HG02885 (cell line): Measurements from ENCODE around the gene ZNF503.
A peak's percentile ranks its signal among the peaks of the same experiment; 100 is the strongest.

Experiments
- ATAC-seq: cut with Tn5 transposase; IDR thresholded peaks from one replicate; pipeline ENCODE4 v1.9.1; 2021; ENCODE audit warnings: mild to moderate bottlenecking; ENCODE audit not compliant: unreplicated experiment, poor library complexity

Gene ZNF503

DNA sequence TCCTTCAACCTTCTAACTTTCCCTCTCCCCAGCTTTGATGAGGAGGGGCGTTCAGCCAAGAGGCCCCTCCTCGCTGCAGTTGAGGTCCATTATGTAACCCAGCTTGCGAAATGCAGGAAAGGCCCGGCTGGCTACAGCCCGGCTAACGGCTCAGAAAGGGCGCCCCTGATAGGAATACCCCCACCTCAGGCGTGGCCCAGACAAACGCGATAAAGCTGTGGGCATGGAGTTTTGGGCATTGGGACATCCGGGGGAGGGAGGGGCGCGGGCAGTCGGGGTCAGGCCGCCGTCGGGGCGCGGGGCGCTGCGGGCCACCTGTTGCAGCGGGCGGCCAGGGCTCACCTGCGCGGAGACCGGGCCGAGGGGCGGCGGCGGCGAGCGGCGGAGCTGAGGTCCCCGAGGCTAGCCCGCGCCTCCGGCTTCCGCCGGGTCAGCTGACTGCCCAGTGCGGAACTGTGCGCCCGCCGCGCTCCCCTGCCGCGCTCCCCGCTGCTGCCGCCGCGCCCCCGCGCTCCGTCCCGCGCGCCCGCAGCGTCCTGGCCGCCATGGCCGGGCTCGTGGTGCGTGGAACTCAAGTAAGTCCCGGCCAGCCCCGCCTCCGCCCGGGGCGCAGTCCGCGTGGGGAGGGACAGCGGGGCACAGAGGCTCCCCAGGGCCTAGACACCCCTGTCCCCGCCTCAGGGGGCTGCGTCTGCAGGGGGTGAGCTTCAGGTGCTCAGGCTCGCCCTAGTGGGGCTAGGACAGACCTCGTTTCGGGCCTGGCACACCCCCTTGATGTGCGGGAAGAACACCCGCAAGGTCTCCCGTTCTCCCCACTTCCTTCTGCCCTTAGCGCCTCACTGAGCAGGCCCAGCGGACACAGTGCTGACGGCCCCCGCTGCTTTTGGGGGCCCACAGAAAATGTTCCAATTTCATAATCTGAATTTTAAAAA lies 29.9 kb upstream of the ZNF503 start, which contains the start of gene LRMDA:
Gene LRMDA, plus strand, starts transcription at position 445 of the 932 bp plus-strand sequence.
- no peak for ATAC-seq

GRCh38 chr10:75430000-75430763 lies 28.6 kb upstream of the ZNF503 start:
- no peak for ATAC-seq

DNA sequence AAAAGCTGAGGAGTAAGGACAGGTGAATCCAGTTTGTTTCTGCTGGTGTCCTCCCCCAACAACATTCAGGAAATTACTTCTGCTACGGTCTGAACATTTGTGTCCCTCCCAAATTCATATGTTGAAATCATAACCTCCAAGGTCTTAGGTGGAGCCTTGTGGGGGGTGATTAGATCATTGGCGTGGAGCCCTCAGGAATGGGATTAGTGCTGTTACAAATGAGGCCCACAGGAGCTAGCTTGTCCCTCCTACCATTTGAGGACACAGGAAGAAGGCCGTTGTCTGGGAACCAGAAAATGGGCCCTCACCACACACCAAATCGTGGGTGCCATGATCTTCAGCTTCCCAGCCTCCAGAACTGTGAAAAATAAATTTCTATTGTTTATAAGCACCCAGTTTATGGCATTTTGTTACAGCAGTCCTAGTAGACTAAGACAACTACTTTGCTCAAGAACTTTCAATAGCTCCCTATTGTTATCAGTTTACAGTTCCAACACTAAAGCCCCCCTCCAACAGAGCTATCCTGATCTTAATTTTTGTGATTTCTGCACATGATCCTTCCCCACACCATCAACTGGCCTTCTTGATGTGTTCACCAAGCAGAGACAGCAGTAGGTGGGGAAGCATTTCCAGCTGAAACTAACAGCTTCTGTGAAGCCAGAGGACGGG lies 27.7 kb upstream of the ZNF503 start:
- no peak for ATAC-seq

DNA sequence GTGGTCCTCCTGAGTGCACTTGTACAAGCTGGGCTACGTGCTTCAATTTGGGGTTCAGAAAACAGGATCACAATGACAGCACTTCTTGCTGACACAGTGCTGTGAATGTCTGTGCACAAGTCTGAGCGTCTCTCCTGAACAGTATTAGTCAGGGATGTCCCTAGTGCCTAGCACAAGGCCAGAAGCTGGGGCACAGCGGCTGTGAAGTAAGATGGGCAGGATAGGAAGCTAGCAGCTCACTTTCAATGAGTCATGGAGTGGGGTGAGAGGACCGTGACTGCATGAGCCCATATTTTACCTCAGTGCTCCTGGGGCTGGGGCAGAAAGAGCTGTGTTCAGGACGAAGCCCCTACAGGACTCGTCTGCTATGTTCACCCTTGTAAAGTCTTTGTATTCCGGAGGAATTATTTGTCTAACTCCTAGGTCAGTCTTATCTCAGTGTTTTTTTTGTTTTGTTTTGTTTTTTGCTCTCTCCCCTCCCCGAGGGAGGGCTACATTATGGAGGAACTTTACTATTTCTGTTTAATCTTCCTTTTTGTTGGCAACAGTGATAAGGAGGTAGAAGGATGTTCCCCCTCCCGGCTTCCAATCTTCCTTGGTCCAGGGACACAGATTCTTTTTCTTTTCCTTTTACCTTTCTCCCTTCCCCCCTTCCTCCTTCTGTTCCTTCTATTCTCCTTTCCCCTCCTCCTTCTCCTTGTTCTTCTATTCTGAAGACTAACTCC lies 27.0 kb upstream of the ZNF503 start:
- ATAC-seq, result no peak

GRCh38 chr10:75427951-75428350 lies 26.4 kb upstream of the ZNF503 start:
- no peak for ATAC-seq

DNA sequence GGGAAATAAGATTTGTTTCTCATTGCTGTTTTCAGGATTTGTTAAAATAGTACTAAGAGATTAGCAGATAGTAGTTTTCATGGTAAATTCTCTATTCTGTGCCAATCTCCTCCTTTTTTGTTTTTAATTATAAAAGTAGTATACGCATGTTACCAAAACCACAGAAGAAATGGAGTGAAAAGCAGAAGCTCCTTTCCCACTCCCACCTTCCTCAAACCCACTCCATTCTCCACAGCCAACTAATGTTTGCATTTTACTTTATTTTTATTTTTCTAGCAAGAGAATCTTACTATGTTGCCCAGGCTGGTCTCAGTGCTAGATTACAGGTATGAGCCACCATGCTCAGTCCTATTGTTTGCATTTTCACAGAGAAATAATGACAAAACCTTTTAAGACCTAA lies 25.3 kb upstream of the ZNF503 start:
- ATAC-seq, result no peak

DNA sequence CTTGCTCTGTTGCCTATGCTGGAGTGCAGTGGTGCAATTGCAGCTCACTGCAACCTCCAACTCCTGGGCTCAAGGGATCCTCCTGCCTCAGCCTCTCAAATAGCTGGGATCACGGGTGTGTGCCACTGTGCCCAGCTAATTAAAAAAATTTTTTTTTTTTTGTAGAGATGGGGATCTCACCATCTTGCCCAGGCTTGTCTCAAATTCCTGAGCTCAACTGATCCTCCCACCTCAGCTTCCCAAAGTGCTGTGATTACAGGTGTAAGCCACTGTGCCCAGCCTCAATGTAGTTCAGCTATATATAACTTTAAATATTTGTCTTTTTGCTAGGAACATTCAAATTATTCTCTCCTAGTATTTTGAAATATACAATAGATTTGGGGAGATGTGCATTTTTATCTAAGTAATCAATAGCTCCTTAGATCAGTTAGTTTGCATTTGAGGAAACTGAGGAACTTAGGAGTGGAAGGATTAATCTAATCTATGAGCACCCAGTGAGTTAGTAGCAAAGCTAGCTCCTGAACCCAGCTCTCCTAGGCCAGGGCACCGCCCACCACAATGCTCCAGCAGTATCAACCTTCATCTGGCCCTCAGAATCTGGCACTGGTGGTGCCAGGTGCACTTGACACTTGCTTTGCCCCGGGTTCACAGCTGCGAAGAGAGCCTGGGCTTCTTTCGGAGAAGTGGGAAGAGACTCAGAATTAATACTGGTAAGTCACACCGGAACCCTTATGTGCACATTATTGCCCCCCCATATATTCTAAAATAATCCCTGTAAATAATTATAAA lies 23.9 kb upstream of the ZNF503 start:
- ATAC-seq, result no peak

- no peak for ATAC-seq
These were observed 23.0 kb upstream of the ZNF503 start for GRCh38 chr10:75424571-75424970.

DNA sequence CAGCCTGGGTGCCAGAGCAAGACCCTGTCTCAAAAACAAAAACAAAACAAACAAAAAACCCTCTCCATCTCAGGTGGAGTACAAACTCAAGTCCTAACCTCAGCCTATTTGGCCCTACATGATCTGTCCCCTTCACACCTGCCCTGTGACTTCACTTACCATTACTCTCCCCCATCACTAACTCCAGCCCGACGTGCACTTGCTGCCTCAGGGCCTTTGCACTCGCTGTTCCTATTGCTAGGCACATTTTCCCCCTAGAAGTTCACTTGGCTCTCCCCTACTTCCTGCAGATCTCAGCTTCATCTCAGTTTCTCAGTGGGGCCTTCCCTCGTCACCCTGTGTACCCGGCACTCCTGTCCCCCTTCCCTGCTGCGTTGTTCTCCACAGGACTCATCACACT lies 21.3 kb upstream of the ZNF503 start:
- ATAC-seq, result no peak

- ATAC-seq, result no peak
These were observed 17.1 kb upstream of the ZNF503 start for GRCh38 chr10:75418712-75419111.

- no peak for ATAC-seq
These were observed 16.7 kb upstream of the ZNF503 start for GRCh38 chr10:75418293-75418692.

DNA sequence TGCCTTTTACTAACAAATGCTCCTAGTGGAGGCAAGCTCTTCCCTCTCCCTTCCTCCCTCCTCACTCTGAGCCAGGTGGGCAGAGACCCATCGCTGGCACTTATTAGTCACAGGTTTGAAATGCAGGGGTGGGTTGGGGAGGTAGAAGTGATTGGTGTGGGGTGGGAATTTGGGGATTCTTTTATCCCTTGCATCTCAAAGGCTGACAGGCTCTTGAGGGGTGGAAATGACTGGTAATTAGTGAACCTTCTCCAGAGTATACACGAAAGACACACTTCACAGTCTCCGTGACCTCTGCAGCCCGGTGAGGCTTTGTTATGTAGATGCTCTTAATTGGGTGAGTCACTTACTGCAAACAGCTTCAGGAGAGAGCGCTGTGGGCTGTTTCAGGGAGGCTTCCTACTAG lies 16.0 kb upstream of the ZNF503 start:
- no peak for ATAC-seq

GRCh38 chr10:75414527-75414926 lies 13.0 kb upstream of the ZNF503 start:
- ATAC-seq, result no peak

DNA sequence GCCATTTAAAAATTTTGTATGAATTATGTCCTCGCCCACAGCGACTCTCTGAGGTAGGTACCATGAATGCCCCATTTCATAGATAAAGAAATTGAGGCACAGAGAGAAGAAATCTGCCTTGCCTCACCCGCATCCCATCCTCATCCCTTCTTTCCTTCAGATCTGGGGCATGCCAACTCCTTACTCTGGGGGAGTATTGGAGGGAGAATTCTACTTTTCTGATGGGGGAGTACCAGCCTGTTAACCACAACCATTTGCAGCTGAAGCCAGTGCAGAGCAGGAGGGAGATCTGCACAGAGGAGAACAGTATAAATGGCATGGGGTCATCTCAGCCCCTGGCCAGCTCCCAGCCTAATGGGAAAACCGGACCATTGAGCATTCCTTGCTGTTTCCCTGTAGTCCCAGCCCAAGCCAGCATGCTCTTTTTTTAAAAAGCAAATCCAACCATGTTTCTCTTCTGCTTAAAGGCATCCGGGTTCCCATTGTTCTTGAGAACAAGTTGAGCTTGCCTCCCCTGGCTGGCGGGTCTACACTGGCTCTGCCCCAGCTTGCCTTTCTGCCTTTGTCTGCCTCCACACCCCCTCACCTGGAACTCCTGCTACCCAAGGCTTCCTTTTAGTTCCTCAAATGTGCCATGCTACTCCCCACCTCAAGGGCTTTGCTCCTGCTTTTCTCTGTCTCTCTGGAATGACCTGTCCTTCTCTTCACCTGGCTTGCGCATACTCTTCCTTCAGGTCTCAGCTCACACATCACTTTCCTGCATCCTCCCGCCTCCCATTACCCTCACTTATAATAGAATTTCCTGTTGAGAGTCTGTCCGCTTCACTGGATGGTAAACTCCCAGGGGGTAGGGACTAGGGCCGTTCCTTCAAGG lies 8.8 kb upstream of the ZNF503 start:
- ATAC-seq, result no peak

- ATAC-seq, result peak; percentile 50
These were observed 7.6 kb upstream of the ZNF503 start for GRCh38 chr10:75408911-75409885.

- ATAC-seq, result no peak
These were observed 6.9 kb upstream of the ZNF503 start for GRCh38 chr10:75408509-75408875.

DNA sequence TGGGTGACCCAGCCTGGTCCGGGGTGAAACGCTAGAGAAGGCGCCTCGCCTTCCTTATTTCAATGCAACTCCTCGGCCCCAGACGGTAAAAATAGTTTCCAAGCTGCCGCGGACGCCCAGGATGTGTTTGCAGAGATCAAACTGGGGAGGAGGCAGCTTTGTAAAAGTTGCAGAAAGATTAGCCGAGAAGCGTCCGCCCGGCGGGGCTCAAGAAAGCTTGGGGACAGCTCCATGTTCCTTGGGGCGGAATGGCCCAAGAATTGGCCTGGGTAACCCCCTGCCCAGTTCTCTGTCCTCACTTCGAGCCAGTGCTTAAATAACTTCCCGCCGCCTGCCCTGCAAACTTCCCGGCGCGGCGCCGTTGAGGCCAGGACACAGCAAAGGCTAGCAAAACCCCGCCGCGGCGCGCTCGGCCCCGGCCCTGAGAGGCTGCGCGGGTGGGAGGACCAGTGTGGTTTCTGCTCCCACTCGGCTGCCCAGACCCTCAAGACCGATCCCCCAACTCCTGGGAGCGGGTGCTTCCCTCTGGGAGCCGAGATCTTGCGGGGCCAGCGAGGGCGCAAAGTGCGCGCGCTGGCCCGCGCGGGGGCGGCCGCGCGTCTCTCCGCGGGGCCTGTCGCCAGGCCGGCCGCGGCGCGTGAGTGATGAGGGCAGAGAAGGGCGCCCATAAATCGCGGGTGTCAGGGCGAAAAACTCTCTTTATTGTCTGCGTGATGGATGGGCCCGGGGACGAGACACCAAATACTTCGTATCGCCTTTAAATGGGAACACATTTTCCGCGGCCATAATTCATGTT lies 6.3 kb upstream of the ZNF503 start:
- ATAC-seq, result no peak
